ENCODE measurements around the gene NTN3. TPM values are rescaled to one million over a fixed set of nuclear protein-coding genes. Genes with fewer than 3 reads are reported as not detected.

The NTN3 gene
- polyA plus RNA-seq, 1 of the 3 experiments (the other 2 are of a cell fraction), result 0.28 TPM

DNA sequence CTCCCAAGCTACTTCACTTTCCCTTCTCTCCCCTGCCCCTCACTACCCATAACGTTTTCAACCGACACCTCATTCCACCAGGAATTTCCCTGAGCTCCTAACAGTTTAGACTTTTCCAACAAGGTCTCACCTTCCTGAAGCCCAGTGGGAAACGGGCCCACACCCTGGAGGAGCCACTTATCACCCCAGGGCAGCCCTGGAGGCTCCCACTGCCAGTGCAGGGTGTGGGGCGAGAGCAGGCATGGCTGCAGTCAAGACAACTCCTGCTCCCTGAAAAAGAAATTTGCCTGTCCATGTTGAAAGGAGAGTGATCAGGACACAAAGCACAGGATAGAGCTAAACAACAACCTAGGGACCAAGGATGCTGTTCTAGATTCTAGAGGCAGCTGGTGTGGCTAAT, 43.6 kb upstream of the NTN3 start:
- peaks cover 10 to 35% of the 10 kb centered on the region in 2 experiments for H3K4me1 ChIP-seq (ENCODE audit: control insufficient read depth in 1 of 2, insufficient read depth in 2 of 2, low read depth in 1 of 2, low read length in 1 of 2)
- no peak overlapping the region for H3K4me3 ChIP-seq (ENCODE audit: low read depth in 2 of 2, low read length in 1 of 2)
- CTCF ChIA-PET, result interaction anchor here (0.7 to 1.5 kb wide), 8 partner anchors 9 to 131 kb away, joined by 3 to 8 read pairs (median 4); partner anchors contain the start of genes ABCA3 and TEDC2
- peaks cover 12% of the 10 kb centered on the region; the same call in 1 of the 2 replicates for H4K20me1 ChIP-seq (ENCODE audit: insufficient read depth)
- no peaks in the 10 kb centered on the region for H3K9me2 ChIP-seq
- no peak overlapping the region for H3K4me2 ChIP-seq
- no peak for DNase-seq
- 89% methylated on average over 4 of the region's 4 CpGs for WGBS (ENCODE audit: low lambda C conversion rate)
- no peak overlapping the region for H3K27ac ChIP-seq (ENCODE audit: low read depth in 2 of 2, low read length in 1 of 2)
- H3F3A ChIP-seq (replicated peaks; ENCODE audit: insufficient read depth), result no peaks in the 10 kb centered on the region
- no peaks in the 10 kb centered on the region for H3K27me3 ChIP-seq (ENCODE audit: insufficient read depth)
- peaks cover 0 to 4% of the 10 kb centered on the region in 2 experiments for H3K36me3 ChIP-seq (replicated peaks in 1 of 2; ENCODE audit: control insufficient read depth in 1 of 2, insufficient read depth in 2 of 2, low read length in 1 of 2)
- POLR2A ChIA-PET, result interaction anchor here (1.4 to 2.1 kb wide), 2 partner anchors 56 to 87 kb away, joined by 3 to 7 read pairs; partner anchors contain the start of gene ABCA3
- TF ChIP-seq USF1 (IDR thresholded peaks at IDR 0.05; ENCODE audit: borderline replicate concordance, low read depth), result no peak
- TF ChIP-seq GATA2 (CRISPR knock-in tag; IDR thresholded peaks at IDR 0.05), result no peak
- no peak for TF ChIP-seq RXRA (IDR thresholded peaks at IDR 0.05; ENCODE audit: borderline replicate concordance, low read depth)
- no peak for TF ChIP-seq ELF1 (IDR thresholded peaks at IDR 0.05)
- no peak for TF ChIP-seq SIN3A (IDR thresholded peaks at IDR 0.05; ENCODE audit: borderline replicate concordance, low read depth, low read length)
- TF ChIP-seq FOXJ3 (CRISPR knock-in tag; IDR thresholded peaks at IDR 0.05), result no peak
- no peak for TF ChIP-seq EP300 (IDR thresholded peaks at IDR 0.05; ENCODE audit: borderline replicate concordance in 1 of 2, low read depth in 1 of 2, low read length in 1 of 2)
- TF ChIP-seq ZBTB33 (IDR thresholded peaks at IDR 0.05; ENCODE audit: borderline replicate concordance, low read depth), result no peak
- H3K79me2 ChIP-seq (ENCODE audit: insufficient read depth), result peaks cover 32% of the 10 kb centered on the region
- no peaks in the 10 kb centered on the region for H3K9me3 ChIP-seq
- no peak overlapping the region for H3K9ac ChIP-seq
- no peak overlapping the region for H2AFZ ChIP-seq (ENCODE audit: low read depth)

DNA sequence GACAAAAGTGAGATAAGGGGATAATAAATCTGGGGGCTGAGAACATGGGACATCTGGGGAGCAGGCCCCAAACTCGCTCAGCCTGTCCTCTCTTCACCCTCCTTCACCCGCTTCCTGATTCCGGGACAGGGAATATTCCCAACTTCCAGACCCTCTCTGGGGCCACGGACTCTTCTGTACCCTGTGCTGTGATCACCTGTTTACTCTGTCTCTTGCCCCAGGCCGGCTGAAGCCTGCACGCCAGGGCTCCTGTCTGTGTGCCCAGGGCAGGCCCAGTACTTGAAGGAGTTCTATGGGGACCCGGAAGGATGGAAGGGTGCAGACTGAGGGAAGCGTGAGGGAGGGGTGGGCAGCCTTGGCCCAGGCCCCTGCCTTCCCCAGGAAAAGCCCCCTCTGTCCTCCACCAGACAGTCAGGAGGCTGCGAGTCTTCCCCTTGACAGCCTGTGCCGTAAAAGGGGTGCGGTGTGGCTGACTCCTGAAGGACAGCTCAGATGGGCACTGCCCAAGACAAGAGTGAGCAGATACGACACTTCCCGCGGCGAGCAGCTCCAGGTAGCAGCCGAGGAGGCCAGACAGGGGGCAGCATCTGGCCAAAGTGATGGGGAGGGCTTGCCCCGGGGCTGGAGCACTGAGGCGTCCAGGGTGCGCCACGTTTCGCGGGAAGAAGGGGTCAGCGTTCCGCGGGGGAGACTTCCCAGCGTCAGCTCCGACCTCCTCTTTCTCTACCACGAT, 42.9 kb upstream of the NTN3 start:
- CTCF ChIA-PET, result interaction anchor here (0.8 to 3.2 kb wide), 14 partner anchors 10 to 160 kb away, joined by 3 to 45 read pairs (median 4); partner anchors contain the start of genes ABCA3, ATP6V0C and TEDC2
- DNase-seq, result peak; percentile 68
- TF ChIP-seq ZBTB33 (IDR thresholded peaks at IDR 0.05; ENCODE audit: borderline replicate concordance, low read depth) (no peak), POLR2AphosphoS5 (IDR thresholded peaks at IDR 0.05; ENCODE audit: low read depth, low read length) (no peak), CTCF (IDR thresholded peaks at IDR 0.05) (no peak; the same call in 1 of the 2 replicates), EP300 (IDR thresholded peaks at IDR 0.05; ENCODE audit: borderline replicate concordance in 1 of 2, low read depth in 1 of 2, low read length in 1 of 2) (no peak), TCF12 (IDR thresholded peaks at IDR 0.05) (no peak), REST (IDR thresholded peaks at IDR 0.05; ENCODE audit: low read depth, low read length) (no peak), RXRA (IDR thresholded peaks at IDR 0.05; ENCODE audit: borderline replicate concordance, low read depth) (no peak)

More for the DNA sequence above, 42.9 kb upstream of the NTN3 start:
- Histone ChIP-seq H3K9ac (peak overlapping the region; percentile 77), H3K4me1 (ENCODE audit: control insufficient read depth in 1 of 2, insufficient read depth in 2 of 2, low read depth in 1 of 2, low read length in 1 of 2) (peaks cover 10 to 31% of the 10 kb centered on the region in 2 experiments), H3K27me3 (ENCODE audit: insufficient read depth) (no peaks in the 10 kb centered on the region), H3K27ac (ENCODE audit: low read depth in 2 of 2, low read length in 1 of 2) (peak overlapping the region in 1 of 2 experiments; percentile 86; a peak in 2 of 4 replicates), H3K79me2 (ENCODE audit: insufficient read depth) (peaks cover 39% of the 10 kb centered on the region), H3K9me2 (no peaks in the 10 kb centered on the region), H3K36me3 (replicated peaks in 1 of 2; ENCODE audit: control insufficient read depth in 1 of 2, insufficient read depth in 2 of 2, low read length in 1 of 2) (peaks cover 4 to 11% of the 10 kb centered on the region in 2 experiments), H3K9me3 (no peaks in the 10 kb centered on the region), H4K20me1 (ENCODE audit: insufficient read depth) (peaks cover 12% of the 10 kb centered on the region; the same call in 1 of the 2 replicates), H3K4me3 (ENCODE audit: low read depth in 2 of 2, low read length in 1 of 2) (peak overlapping the region; percentile 84 to 89), H2AFZ (ENCODE audit: low read depth) (peak overlapping the region; percentile 96; the same call in 1 of the 2 replicates), H3F3A (replicated peaks; ENCODE audit: insufficient read depth) (no peaks in the 10 kb centered on the region), H3K4me2 (peak overlapping the region; percentile 80)
- POLR2A ChIA-PET, result interaction anchor here (1.4 to 2.1 kb wide), 2 partner anchors 55 to 88 kb away, joined by 3 to 7 read pairs; partner anchors contain the start of gene ABCA3
- WGBS (ENCODE audit: low lambda C conversion rate), result 96% methylated on average over 7 of the region's 28 CpGs
